SK-N-MC (cell line): ENCODE data around the gene KCNQ1OT1.

ENCODE experiments used
- DNase-seq: peaks from one replicate; pipeline ENCODE4 v3.0.0-alpha.2; 2011; ENCODE audit warnings: low read depth, low spot score
- H3K27ac ChIP-seq: fragments of 200-600 bp; sonication (generic); 2 replicates; pipeline ENCODE4 v1.5.1; 2016; ENCODE audit warnings: mixed run types
- H3K36me3 ChIP-seq: fragments of 200-600 bp; sonication (generic); 2 replicates; pipeline ENCODE4 v1.6.1; 2017; ENCODE audit warnings: antibody characterized with exemption, low read length, mixed read lengths; ENCODE audit not compliant: insufficient read depth
- H3K4me3 ChIP-seq: fragments of 200-600 bp; sonication (generic); 2 replicates; pipeline ENCODE4 v1.5.1; 2016
- H3K9ac ChIP-seq: fragments of 200-600 bp; sonication (generic); 2 replicates; pipeline ENCODE4 v1.8.0; 2017; ENCODE audit warnings: mixed run types, mixed read lengths; ENCODE audit not compliant: insufficient read length
- H3K9me3 ChIP-seq: fragments of 200-600 bp; sonication (generic); 2 replicates; pipeline ENCODE4 v1.6.1; 2017; ENCODE audit warnings: low read depth, mild to moderate bottlenecking, antibody characterized with exemption, low read length, moderate library complexity, mixed read lengths
- EZH2 ChIP-seq: fragments of 200-600 bp; sonication (generic); IDR thresholded peaks from one replicate; pipeline ENCODE4 v1.6.1; 2017; ENCODE audit warnings: antibody characterized with exemption
- FOXP2 ChIP-seq: optimal IDR thresholded peaks from 2 replicates; pipeline ENCODE3; 2011; ENCODE audit warnings: mild to moderate bottlenecking, moderate library complexity; ENCODE audit not compliant: insufficient read depth; ENCODE audit errors: extremely low read length, control extremely low read depth
- POLR2AphosphoS5 ChIP-seq: IDR thresholded peaks from 2 replicates; pipeline ENCODE4 v1.6.1; 2012; ENCODE audit warnings: mild to moderate bottlenecking, low read depth, low read length, borderline replicate concordance

Gene KCNQ1OT1

GRCh38 chr11:2569321-2569721, 130.5 kb downstream of the KCNQ1OT1 start:
- H3K9ac ChIP-seq: no peak overlapping the region
- no peak overlapping the region for H3K27ac ChIP-seq
- H3K4me3 ChIP-seq: no peak overlapping the region
- H3K9me3 ChIP-seq: no peaks in the 10 kb centered on the region
- H3K36me3 ChIP-seq: no peaks in the 10 kb centered on the region
- DNase-seq: no peak
- TF ChIP-seq FOXP2 (no peak), POLR2AphosphoS5 (no peak), EZH2 (no peak)

GRCh38 chr11:2567026-2567671, 132.6 kb downstream of the KCNQ1OT1 start:
- H3K36me3 ChIP-seq: no peaks in the 10 kb centered on the region
- no peak for TF ChIP-seq POLR2AphosphoS5
- TF ChIP-seq EZH2: no peak
- no peak for TF ChIP-seq FOXP2
- no peaks in the 10 kb centered on the region for H3K9me3 ChIP-seq
- H3K27ac ChIP-seq: no peak overlapping the region
- H3K9ac ChIP-seq: no peak overlapping the region
- no peak for DNase-seq
- H3K4me3 ChIP-seq: no peak overlapping the region

GRCh38 chr11:2566223-2567025, 133.4 kb downstream of the KCNQ1OT1 start:
- no peak overlapping the region for H3K4me3 ChIP-seq
- no peaks in the 10 kb centered on the region for H3K9me3 ChIP-seq
- no peak for TF ChIP-seq EZH2
- no peak for DNase-seq
- H3K36me3 ChIP-seq: no peaks in the 10 kb centered on the region
- H3K27ac ChIP-seq: no peak overlapping the region
- no peak overlapping the region for H3K9ac ChIP-seq

- no peak overlapping the region for H3K27ac ChIP-seq
- DNase-seq: no peak
- no peak overlapping the region for H3K9ac ChIP-seq
- H3K4me3 ChIP-seq: no peak overlapping the region
- no peaks in the 10 kb centered on the region for H3K9me3 ChIP-seq
- TF ChIP-seq POLR2AphosphoS5 (no peak), FOXP2 (no peak), EZH2 (no peak)
- H3K36me3 ChIP-seq: no peaks in the 10 kb centered on the region
These were observed 134.2 kb downstream of the KCNQ1OT1 start for GRCh38 chr11:2565447-2566222.

GRCh38 chr11:2564588-2565425, 135.0 kb downstream of the KCNQ1OT1 start:
- Histone ChIP-seq H3K36me3 (no peaks in the 10 kb centered on the region), H3K4me3 (no peak overlapping the region), H3K27ac (no peak overlapping the region), H3K9me3 (no peaks in the 10 kb centered on the region), H3K9ac (no peak overlapping the region)
- TF ChIP-seq POLR2AphosphoS5 (no peak), EZH2 (no peak), FOXP2 (no peak)
- no peak for DNase-seq

- no peak for DNase-seq
- no peaks in the 10 kb centered on the region for H3K9me3 ChIP-seq
- H3K36me3 ChIP-seq: no peaks in the 10 kb centered on the region
- no peak overlapping the region for H3K27ac ChIP-seq
- TF ChIP-seq EZH2 (no peak), POLR2AphosphoS5 (no peak), FOXP2 (no peak)
- no peak overlapping the region for H3K4me3 ChIP-seq
- H3K9ac ChIP-seq: no peak overlapping the region
These were observed 135.7 kb downstream of the KCNQ1OT1 start for GRCh38 chr11:2564008-2564530.

- Histone ChIP-seq H3K4me3 (no peak overlapping the region), H3K9ac (no peak overlapping the region), H3K9me3 (no peaks in the 10 kb centered on the region), H3K36me3 (no peaks in the 10 kb centered on the region), H3K27ac (no peak overlapping the region)
- no peak for TF ChIP-seq FOXP2
- TF ChIP-seq POLR2AphosphoS5: no peak
- TF ChIP-seq EZH2: no peak
- DNase-seq: no peak
These were observed 136.4 kb downstream of the KCNQ1OT1 start for GRCh38 chr11:2563213-2564007.

- TF ChIP-seq EZH2: no peak
- no peak for TF ChIP-seq FOXP2
- no peak for TF ChIP-seq POLR2AphosphoS5
- H3K9me3 ChIP-seq: no peaks in the 10 kb centered on the region
- no peak overlapping the region for H3K4me3 ChIP-seq
- H3K27ac ChIP-seq: no peak overlapping the region
- H3K36me3 ChIP-seq: no peaks in the 10 kb centered on the region
- no peak for DNase-seq
- H3K9ac ChIP-seq: no peak overlapping the region
These were observed 136.9 kb downstream of the KCNQ1OT1 start for GRCh38 chr11:2562890-2563212.
